ENCODE results near the gene FTH1. TPM values are rescaled to one million over a fixed set of nuclear protein-coding genes. Genes with fewer than 3 reads are reported as not detected.

FTH1 gene
- total RNA-seq (2022; extraction: Qiagen RNA extraction) = 11,319 to 19,435 TPM (median 16,549 TPM) in 5 replicates

DNA sequence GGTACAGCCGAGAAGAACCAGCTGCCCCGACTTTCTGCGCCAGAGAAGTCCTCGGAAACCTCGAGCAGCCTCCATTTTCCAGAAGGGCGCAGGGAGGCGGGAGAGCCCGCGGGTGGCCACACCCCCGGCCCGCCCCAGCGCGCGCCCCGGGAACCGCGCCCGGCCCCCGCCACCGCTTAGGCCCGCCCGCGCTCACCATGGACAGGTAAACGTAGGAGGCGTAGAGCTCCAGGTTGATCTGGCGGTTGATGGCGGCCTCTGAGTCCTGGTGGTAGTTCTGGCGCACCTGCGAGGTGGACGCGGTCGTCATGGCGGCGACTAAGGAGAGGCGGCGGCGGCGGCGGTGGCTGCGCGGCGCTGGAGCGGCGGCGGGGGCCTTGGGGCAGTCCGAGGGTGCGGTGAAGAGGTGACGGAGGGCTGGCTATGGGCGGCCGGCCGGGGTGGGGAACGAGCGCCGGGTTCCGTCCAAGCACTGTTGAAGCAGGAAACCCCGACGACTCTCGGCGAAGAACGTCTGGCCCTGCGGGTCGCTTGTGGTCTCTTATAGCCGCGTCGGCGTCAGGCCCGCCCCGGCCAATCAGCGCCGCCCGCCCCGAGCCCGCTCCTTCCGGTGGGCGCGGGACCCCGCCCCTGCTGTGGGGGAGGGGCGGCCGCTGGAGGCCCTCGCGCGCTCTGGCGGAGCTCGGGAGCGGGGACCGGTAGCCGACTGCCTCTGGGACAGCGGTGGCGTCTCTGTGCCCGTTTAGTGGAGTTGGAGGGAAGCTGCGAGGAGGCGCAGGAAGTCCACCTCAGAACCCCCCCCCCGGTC, at the start of gene FTH1:
TSS of gene FTH1 (minus strand) at position 519 of the 808 bp plus-strand sequence. CDS start at position 310, 209 bp downstream.

GRCh38 chr11:61950035-61950547, 17.3 kb downstream of the FTH1 start, which contains the start of gene BEST1:
Gene BEST1, plus strand, starts transcription at chr11:61950351. Its CDS starts 1,456 bp downstream, at chr11:61951807.

DNA sequence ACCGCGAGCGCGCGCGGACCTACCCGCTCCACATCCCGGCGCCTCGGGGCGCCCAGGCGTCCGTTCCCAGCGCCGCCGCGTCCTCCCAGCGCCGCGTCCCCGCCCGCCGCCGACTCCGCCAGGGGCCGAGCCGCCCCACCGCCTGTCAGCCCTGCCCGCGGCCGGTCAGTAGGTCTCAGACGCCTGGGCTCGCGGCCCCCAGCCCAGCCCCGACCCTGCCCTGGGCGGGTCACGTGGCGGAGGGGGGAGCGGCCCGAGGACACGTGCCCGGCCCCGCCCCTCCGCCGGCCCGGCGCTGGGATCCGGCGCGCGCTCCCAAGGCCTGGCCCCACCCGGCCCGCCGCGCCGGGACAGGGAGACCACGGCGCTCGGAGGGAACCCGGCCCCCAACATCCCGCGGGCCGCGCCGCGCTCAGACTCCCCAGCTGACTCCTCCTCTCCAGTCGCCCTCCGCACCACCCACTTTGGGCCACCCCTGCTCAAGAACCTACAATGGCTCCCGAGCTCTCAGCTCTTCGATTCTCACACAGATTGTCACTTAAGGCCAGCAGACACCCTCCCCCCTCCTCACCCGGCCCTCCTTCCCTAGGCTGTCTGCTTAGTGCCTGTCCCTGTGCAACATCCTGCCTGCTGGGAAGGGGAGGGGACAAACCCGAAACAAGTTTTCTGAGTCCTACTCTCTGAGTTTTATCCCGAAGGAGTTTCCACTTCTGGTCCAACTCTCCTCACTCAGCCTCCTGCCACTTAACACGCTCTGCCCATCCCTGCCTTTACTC, 49.9 kb downstream of the FTH1 start, which contains the start of gene RAB3IL1:
TSS of gene RAB3IL1 (minus strand) at position 233 of the 776 bp plus-strand sequence. CDS start at position 34, 199 bp downstream.

Other genes with a start within 250 kb of the FTH1 start
- gene MYRF, start 215.0 kb downstream of the FTH1 start, total RNA-seq (2022; extraction: Qiagen RNA extraction) = 16.1 to 23.1 TPM (median 21.8 TPM) in 5 replicates
- gene TMEM258, start 175.0 kb downstream of the FTH1 start, total RNA-seq (2022; extraction: Qiagen RNA extraction) = 213 to 247 TPM (median 224 TPM) in 5 replicates
- gene FEN1, start 174.7 kb downstream of the FTH1 start, total RNA-seq (2022; extraction: Qiagen RNA extraction) = 96.4 to 111 TPM (median 103 TPM) in 5 replicates
- gene FADS1, start 150.6 kb downstream of the FTH1 start, total RNA-seq (2022; extraction: Qiagen RNA extraction) = 111 to 153 TPM (median 134 TPM) in 5 replicates
- gene FADS2, start 139.3 kb downstream of the FTH1 start, total RNA-seq (2022; extraction: Qiagen RNA extraction) = 249 to 330 TPM (median 280 TPM) in 5 replicates
- gene FADS3, start 76.1 kb downstream of the FTH1 start, total RNA-seq (2022; extraction: Qiagen RNA extraction) = 38.0 to 62.4 TPM (median 59.1 TPM) in 5 replicates
- gene RAB3IL1, start 50.1 kb downstream of the FTH1 start, total RNA-seq (2022; extraction: Qiagen RNA extraction) = 11.9 to 14.9 TPM (median 14.1 TPM) in 5 replicates
- gene BEST1, start 17.3 kb downstream of the FTH1 start, total RNA-seq (2022; extraction: Qiagen RNA extraction) = 1.5 to 2.5 TPM (median 2.0 TPM) in 5 replicates
- 47.3 to 59.1 TPM (median 54.2 TPM) in 5 replicates for gene INCENP, start 156.4 kb upstream of the FTH1 start, total RNA-seq (2022; extraction: Qiagen RNA extraction)
- gene SCGB1D1, start 222.6 kb upstream of the FTH1 start, total RNA-seq (2022; extraction: Qiagen RNA extraction) = not detected in 5 replicates
- gene SCGB2A1, start 241.0 kb upstream of the FTH1 start, total RNA-seq (2022; extraction: Qiagen RNA extraction) = not detected in 5 replicates